ENCODE results near the gene ELP1. TPM values are rescaled to one million over a fixed set of nuclear protein-coding genes. Genes with fewer than 3 reads are reported as not detected.
"Not testable (repeated sequence)": the region's sequence is repeated elsewhere in the genome, so short reads cannot be mapped to it uniquely, and the experiment has no call there.

Gene ELP1
- total RNA-seq, 4 donors from 2014 or later = 10.0 to 27.2 (median 19.1) TPM

DNA sequence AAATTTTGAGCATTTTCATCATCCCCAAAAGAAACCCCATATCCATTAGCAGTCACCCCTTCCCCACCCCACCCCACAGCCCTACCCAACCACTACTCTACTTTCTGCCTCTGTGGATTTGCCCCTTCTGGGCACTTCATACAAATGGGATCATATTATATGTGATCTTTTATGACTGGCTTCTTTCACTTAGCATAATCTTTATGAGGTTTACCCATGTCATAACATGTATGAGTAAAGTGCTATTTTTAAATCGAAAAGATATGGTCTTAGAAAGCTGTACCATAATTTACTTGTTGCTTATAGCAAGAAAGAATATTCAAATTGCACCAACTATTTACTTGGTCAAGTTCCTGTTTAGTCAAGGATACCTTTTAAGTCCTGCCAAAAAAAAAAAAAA lies 12.7 kb downstream of the ELP1 start:
- TF ChIP-seq, protein P1, sequence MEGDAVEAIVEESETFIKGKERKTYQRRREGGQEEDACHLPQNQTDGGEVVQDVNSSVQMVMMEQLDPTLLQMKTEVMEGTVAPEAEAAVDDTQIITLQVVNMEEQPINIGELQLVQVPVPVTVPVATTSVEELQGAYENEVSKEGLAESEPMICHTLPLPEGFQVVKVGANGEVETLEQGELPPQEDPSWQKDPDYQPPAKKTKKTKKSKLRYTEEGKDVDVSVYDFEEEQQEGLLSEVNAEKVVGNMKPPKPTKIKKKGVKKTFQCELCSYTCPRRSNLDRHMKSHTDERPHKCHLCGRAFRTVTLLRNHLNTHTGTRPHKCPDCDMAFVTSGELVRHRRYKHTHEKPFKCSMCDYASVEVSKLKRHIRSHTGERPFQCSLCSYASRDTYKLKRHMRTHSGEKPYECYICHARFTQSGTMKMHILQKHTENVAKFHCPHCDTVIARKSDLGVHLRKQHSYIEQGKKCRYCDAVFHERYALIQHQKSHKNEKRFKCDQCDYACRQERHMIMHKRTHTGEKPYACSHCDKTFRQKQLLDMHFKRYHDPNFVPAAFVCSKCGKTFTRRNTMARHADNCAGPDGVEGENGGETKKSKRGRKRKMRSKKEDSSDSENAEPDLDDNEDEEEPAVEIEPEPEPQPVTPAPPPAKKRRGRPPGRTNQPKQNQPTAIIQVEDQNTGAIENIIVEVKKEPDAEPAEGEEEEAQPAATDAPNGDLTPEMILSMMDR (IDR thresholded peaks at IDR 0.05) = no peak
- no peak for TF ChIP-seq POLR2A (IDR thresholded peaks at IDR 0.05)
- intact Hi-C loops (cut with DNase I; ENCODE audit: low total_unique reads) = loop anchor here (10.0 kb wide), 1 partner anchor 46 kb away; no protein-coding TSS in a partner anchor
- no peak for DNase-seq (ENCODE audit: low spot score in 2 of 2)
- 67 to 71% methylated on average over 1 of the region's 1 CpG for WGBS, 2 donors
- H3K4me3 ChIP-seq (ENCODE audit: low read depth, poor library complexity, severe bottlenecking) = no peak overlapping the region

DNA sequence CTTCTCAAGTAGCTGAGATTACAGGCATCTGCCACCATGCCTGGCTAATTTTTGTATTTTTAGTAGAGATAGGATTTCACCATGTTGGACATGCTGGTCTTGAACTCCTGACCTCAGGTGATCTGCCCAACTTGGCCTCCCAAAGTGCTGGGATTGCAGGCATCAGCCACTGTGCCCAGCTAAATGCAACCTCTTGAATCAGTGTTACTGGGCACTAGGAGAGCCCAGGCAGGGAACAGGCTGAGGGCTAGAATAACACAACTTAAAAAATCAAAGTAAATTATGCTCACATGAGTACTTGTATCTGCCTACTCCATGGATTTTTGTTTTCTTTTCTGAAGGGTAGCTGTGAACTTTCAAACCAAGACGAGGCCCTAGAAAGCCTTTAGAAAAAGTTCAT lies 13.5 kb downstream of the ELP1 start:
- intact Hi-C loops (cut with DNase I; ENCODE audit: low total_unique reads) = loop anchor here (10.0 kb wide), 1 partner anchor 46 kb away; no protein-coding TSS in a partner anchor
- not testable (repeated sequence) for DNase-seq (ENCODE audit: low spot score in 2 of 2); H3K4me3 ChIP-seq (ENCODE audit: low read depth, poor library complexity, severe bottlenecking)
- WGBS, 2 donors = 96 to 100% methylated on average over 1 of the region's 1 CpG

DNA sequence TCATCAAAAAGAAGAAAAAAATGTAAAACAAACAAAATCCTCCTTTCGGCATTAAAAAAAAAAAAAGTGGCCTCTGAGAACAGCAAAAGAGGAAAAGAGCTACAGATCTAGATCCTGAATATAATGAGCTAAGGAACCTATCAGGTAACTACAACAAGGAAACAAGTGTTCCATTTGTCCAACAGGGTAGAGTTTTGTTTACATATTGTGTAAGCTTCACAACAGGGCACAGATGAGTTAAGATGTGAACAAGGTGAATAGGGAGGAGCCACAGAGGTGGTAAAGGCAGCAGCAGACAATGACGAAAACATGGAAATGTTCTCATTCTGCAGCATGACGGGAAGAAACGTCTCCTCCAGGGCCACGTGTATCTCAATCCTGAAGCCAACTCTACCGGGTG lies 14.4 kb downstream of the ELP1 start:
- intact Hi-C loops (cut with DNase I; ENCODE audit: low total_unique reads) = no loop called here
- H3K4me3 ChIP-seq (ENCODE audit: low read depth, poor library complexity, severe bottlenecking) = no peak overlapping the region
- DNase-seq (ENCODE audit: low spot score in 2 of 2) = no peak
- WGBS, 2 donors = 86 to 92% methylated on average over 6 of the region's 6 CpGs
- TF ChIP-seq POLR2A (IDR thresholded peaks at IDR 0.05) = no peak
- TF ChIP-seq, protein P1 (IDR thresholded peaks at IDR 0.05) = no peak

DNA sequence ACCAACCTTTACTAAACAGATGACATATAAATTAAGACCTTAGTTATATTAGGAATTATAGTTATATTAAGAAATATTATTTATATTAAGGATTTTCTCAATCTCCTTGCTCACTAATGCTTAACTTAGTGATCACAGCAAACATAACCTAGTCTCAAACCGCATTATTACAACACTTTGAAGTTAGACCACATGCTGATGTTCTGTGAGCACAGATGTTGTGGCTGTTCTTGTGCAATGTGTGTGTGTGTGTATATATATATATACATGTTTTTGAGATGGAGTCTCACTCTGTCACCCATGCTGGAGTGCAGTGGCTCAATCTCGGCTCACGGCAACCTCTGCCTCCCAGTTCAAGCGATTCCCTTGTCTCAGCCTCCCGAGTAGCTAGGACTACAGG lies 20.5 kb downstream of the ELP1 start:
- TF ChIP-seq, protein P1 (IDR thresholded peaks at IDR 0.05) = no peak
- TF ChIP-seq POLR2A (IDR thresholded peaks at IDR 0.05) = no peak
- 87 to 97% methylated on average over 5 of the region's 5 CpGs for WGBS, 2 donors
- H3K4me3 ChIP-seq (ENCODE audit: low read depth, poor library complexity, severe bottlenecking) = no peak overlapping the region
- intact Hi-C loops (cut with DNase I; ENCODE audit: low total_unique reads) = no loop called here
- no peak for DNase-seq (ENCODE audit: low spot score in 2 of 2)

DNA sequence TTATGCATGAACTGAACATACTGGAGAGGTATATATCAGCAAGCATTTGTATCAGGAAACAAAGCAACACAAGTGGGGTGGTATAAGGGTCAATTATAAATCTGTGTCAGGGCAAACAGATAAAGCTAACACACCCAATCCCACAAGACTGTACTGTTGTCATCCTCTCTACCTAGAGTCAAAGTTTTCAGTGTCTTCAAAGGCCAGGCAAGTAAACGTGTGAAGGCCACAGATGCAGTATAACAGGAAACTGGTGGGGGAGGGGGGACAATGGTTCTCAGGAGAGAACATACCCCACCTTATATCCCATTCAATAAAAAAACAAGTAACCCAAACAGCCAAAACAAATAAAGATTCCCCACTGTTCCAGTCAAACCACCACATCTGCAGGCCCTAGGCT lies 22.1 kb downstream of the ELP1 start:
- DNase-seq (ENCODE audit: low spot score in 2 of 2) = no peak
- no peak for TF ChIP-seq POLR2A (IDR thresholded peaks at IDR 0.05)
- TF ChIP-seq, protein P1 (IDR thresholded peaks at IDR 0.05) = no peak
- H3K4me3 ChIP-seq (ENCODE audit: low read depth, poor library complexity, severe bottlenecking) = no peak overlapping the region
- intact Hi-C loops (cut with DNase I; ENCODE audit: low total_unique reads) = no loop called here
- 38 to 41% methylated on average over 1 of the region's 1 CpG for WGBS, 2 donors

DNA sequence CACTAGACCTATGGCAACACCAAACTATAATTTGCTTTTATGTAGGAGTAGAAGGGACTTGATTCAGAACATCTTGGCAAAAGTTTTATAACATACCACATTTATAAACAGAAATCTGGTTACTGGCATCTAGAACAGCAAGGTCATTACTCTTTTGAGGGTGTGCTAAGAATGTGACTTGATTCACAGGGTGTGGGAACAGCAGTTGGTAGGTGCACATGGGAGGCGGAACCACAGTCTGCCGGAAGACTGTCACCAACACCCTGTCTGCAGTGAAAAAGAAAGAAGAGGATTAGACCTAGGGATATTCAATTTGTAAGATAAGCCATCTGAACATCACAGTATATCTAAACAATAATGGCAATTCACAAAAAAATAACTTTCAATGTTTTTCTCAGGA lies 23.0 kb downstream of the ELP1 start:
- intact Hi-C loops (cut with DNase I; ENCODE audit: low total_unique reads) = no loop called here
- DNase-seq (ENCODE audit: low spot score in 2 of 2) = no peak
- WGBS, 2 donors = 85 to 87% methylated on average over 2 of the region's 2 CpGs
- no peak overlapping the region for H3K4me3 ChIP-seq (ENCODE audit: low read depth, poor library complexity, severe bottlenecking)
- TF ChIP-seq POLR2A (IDR thresholded peaks at IDR 0.05) = no peak
- TF ChIP-seq, protein P1 (IDR thresholded peaks at IDR 0.05) = no peak

All from lower leg skin (tissue), 4 donors.